ENCODE measurements around the gene ERN1.

The ERN1 gene

DNA sequence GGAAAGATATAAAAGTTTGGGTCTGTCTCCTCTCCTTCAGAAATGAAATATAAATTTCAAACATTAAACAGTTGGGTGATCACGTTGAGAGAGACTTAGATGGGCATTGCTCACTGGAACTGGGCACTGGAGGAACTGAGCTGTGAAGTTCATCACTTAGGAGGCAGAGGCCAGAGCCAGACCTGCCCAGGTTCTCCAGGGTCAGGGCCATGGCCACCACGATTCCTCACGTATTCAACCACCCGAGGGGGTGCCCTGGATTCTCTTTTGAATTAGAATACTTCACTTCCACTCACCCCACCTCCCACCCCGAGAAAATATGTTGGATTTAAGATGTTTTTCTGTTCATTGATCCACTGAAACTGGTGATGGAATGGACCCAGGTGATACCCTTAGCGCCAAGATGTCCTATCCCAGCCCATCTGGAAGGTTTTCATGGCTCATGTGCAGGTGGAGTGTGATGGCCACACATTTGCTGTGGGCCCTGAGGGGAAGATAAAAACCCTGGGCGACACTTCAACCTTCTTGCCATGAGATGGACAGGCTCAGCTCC lies 125.7 kb downstream of the ERN1 start:
- no peak for DNase-seq (ENCODE audit: low read depth)

GRCh38 chr17:64003526-64004121 lies 126.3 kb downstream of the ERN1 start:
- DNase-seq (ENCODE audit: low read depth), result no peak

DNA sequence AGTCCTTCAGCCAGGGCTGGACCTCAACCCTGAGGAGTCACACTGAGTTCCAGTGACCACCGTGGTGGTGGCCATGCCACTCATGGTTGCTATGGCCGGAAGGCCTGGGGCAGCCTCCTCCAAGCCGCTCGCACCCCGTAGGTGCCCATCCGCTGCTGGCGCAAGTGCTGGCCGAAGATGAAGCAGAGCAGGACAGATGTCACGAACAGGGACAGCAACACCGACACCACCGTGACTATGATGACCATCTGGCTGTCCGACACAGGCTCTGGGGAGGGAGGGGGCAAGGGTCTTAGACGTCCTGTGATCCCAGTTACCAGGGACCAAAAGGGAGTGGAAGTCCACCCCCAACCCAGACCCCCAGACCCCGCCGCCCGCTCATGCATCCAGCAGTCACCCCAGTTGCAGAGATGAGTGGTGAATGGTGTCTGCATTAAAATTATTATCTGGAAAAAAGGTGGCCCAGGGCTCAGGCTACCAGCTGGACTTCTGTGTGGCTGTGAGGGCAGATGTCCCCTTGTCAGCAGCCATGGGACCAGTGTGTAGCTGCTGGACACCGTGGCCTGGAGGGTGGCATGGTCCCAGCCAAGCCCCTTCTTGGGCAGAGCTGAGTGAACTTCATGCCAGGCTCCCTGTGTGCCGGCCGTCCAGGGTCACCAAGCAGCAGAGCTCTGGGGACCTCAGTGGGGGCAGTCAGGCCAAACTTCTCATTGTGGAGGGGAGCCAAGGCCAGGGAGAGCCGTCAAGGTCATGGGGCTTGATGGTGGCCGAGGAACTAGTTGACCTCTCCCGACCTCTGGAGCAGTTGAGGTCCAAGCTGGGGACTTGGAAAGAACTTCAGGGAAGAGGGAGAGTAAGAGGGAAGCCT lies 127.1 kb downstream of the ERN1 start:
- DNase-seq (ENCODE audit: low read depth), result no peak

- DNase-seq (ENCODE audit: low read depth), result no peak
Observed at GRCh38 chr17:64001763-64002529, 128.0 kb downstream of the ERN1 start.

GRCh38 chr17:64001091-64001579 lies 128.8 kb downstream of the ERN1 start:
- no peak for DNase-seq (ENCODE audit: low read depth)

- no peak for DNase-seq (ENCODE audit: low read depth)
Observed at GRCh38 chr17:63999680-64000531, 130.0 kb downstream of the ERN1 start.

DNA sequence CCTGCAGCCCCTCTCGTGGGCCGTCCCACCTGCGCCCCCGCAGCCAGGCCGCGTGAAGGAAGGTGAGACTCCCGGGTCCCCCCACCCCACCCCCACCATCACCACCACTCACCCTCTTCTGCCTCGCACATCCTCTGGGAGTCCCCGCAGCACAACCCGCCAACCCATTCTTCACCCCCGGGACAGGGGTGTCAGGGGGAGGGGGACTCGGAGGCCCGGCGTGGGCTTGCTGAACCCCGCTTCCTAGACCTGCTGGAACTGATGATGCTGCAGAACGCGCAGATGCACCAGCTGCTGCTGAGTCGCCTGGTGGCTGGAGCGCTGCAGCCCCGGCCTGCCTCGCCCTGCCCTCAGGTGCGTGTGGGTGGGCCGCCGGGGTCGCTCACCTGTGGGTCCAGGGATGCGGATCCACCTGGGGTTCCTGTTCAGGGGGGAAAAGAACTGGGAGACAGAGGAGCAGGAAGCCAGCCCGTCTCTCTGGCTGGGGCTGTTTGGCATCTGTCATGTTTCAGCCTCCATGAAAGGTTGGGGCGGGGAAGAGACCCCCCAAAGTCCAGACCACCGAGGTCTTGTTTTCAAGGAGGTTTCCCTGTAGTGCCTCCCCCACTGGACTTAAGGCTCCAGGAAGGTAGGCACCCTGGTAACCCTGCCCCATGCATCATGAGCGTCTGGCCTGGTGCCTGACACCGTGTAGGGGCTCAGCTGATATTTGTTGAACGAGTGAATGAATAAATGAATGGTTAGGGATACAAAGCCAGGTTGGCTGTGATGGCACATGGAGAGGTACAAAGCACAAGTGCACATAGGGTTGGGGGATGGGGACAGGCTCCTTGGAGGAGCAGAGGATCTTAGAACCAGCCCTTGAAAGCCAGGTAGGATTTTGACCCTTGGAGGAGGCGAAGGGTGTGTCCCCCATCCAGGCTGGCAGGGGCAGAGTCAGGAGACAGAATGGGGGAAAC lies 130.9 kb downstream of the ERN1 start:
- no peak for DNase-seq (ENCODE audit: low read depth)

DNA sequence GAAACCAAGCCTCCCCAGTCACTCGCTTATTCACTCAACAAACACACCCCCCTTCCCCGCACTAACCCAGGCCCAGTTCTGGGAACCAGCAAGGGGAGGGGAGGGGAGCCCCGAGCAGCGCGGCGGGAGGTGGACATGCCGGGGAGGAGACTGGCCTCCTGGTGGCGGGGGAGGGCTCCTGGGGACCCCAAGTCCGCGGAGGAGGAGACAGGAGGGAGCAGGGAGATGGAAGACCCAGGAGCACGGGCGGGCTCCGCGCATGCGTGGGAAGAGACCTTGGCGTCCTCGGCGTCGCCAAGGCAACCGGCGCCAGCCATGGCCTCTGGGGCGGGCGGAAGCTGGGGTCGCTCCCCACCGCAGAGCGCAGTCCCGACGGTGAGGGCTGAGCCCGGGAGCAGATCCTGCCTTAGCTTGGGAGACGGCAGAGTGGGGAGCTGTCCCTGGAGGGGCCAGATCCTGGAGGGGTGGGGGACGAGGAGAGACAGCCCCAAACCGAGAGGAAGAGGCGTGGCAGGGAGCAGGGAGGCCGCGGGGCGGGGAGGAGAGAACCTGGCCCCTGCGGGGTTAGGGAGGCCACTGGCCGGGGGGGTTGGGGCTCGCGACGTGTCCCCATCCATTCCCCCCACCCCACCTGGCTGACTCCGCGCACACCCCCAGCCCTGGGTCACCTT lies 131.8 kb downstream of the ERN1 start, which contains the start of gene PRR29:
PRR29 (plus strand) TSS at position 302 of the 671 bp plus-strand sequence; CDS start at position 316, 14 bp downstream.
- DNase-seq (ENCODE audit: low read depth), result peak; percentile 63

- no peak for DNase-seq (ENCODE audit: low read depth)
Observed at GRCh38 chr17:63997341-63998048, 132.4 kb downstream of the ERN1 start.

- no peak for DNase-seq (ENCODE audit: low read depth)
Observed at GRCh38 chr17:63996430-63997182, 133.3 kb downstream of the ERN1 start.

- no peak for DNase-seq (ENCODE audit: low read depth)
Observed at GRCh38 chr17:63995626-63996025, 134.3 kb downstream of the ERN1 start.

- DNase-seq (ENCODE audit: low read depth), result no peak
Observed at GRCh38 chr17:63993368-63993985, 136.5 kb downstream of the ERN1 start.

GRCh38 chr17:63991611-63992010 lies 138.3 kb downstream of the ERN1 start:
- DNase-seq (ENCODE audit: low read depth), result no peak

DNA sequence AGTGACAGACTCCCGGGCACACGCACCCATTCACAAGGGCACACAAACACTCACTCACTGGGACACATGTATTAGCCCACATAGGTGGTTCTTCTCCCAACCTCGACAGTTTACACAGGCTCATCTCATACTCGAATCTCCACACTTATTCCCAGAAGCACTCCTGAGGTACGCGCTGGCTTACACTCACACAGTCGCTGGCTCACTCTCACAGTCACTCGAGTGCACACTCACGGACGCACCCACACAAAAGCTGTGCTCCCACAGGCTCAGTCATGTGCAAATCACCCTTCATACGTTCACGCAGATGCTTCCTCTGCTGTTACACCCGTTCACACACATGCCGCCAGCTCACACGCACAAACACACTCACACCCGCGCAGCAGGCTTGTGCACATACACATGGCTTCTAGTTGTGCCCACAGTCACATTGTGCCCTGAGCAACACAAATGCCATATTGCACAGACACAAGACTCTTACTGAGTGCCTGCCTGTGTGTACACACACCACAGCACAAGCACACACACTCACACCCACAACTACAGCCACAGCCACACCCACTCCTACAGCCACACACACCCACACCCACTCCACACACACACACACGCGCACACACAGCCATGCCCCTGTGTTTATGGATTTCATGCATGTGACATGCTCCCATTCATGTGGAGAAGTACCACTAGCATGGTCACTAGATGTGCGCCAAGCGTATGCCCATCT lies 140.2 kb downstream of the ERN1 start:
- DNase-seq (ENCODE audit: low read depth), result no peak
